Mesothelial cell of epicardium (in vitro differentiated cells): ENCODE data around the gene SPINK4. TPM values are rescaled to one million over a fixed set of nuclear protein-coding genes. Genes with fewer than 3 reads are reported as not detected.
A peak's percentile ranks its signal among the peaks of the same experiment; 100 is the strongest.

Experiments used
- DNase-seq, 2 experiments: peaks; one replicate each; pipeline ENCODE4 v3.0.0; 2021; ENCODE audit warnings: low spot score in 2 of 2; ENCODE audit not compliant: unreplicated experiment in 2 of 2
- H3K27ac Mint-ChIP-seq: 2 replicates; pipeline ENCODE4 v1.8.0; 2021; ENCODE audit warnings: mixed read lengths
- H3K27me3 Mint-ChIP-seq: 2 replicates; pipeline ENCODE4 v1.8.0; 2021; ENCODE audit warnings: low read depth, mixed read lengths
- H3K36me3 Mint-ChIP-seq: 2 replicates; pipeline ENCODE4 v1.8.0; 2021; ENCODE audit warnings: mixed read lengths
- H3K4me1 Mint-ChIP-seq: 2 replicates; pipeline ENCODE4 v1.8.0; 2021; ENCODE audit warnings: mixed read lengths
- H3K4me3 Mint-ChIP-seq: 2 replicates; pipeline ENCODE4 v1.8.0; 2021; ENCODE audit warnings: mild to moderate bottlenecking, moderate library complexity, mixed read lengths
- H3K9me3 Mint-ChIP-seq: 2 replicates; pipeline ENCODE4 v1.8.0; 2021; ENCODE audit warnings: mixed read lengths
- total RNA-seq: library from RNA; stranded (reverse); gene quantifications from 3 replicates; pipeline ENCODE4 v1.2.1, GENCODE V29; 2021
- TF ChIP-seq, protein P1 (sequence below): fragments of 200-600 bp; sonication (generic); IDR thresholded peaks from one replicate; pipeline ENCODE4 v1.5.0; 2021; ENCODE audit warnings: antibody characterized with exemption; ENCODE audit not compliant: unreplicated experiment

The SPINK4 gene
- total RNA-seq, 1 donor from 2014 or later: not detected

DNA sequence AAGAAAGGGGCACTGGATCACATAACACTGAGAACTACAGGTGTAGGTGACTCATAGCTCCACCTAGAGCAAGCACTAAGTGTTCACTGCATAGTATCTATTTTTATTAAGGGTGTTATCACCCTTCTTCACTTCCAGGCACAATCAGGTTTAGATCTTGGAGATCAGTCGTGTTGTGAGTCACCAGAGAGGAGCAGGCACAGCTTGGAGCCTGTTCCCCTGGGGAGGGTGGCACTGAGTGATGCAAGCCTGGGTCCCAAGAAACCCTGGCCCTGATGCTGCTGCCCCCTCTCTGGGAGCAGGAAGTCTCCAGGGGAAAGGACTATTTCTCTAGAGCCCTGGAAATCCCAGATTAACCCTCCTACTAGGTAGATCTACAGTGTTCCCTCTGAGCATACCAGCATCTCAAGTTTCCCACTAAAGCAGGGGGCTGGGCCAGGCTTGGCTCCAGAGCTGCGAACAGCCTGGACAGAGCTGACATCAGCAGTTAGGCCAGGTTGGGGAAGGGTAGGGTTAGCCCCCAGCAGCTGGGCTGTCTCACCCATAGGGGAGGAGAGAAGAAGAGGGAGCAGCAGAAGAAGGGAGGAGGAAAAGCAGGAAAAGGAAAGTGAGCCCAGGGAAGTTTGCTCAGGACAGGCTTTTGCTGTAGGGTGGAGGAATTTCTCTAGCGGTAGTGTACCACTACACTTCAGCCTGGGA is 28.1 kb upstream of the SPINK4 start:
- TF ChIP-seq, protein P1, sequence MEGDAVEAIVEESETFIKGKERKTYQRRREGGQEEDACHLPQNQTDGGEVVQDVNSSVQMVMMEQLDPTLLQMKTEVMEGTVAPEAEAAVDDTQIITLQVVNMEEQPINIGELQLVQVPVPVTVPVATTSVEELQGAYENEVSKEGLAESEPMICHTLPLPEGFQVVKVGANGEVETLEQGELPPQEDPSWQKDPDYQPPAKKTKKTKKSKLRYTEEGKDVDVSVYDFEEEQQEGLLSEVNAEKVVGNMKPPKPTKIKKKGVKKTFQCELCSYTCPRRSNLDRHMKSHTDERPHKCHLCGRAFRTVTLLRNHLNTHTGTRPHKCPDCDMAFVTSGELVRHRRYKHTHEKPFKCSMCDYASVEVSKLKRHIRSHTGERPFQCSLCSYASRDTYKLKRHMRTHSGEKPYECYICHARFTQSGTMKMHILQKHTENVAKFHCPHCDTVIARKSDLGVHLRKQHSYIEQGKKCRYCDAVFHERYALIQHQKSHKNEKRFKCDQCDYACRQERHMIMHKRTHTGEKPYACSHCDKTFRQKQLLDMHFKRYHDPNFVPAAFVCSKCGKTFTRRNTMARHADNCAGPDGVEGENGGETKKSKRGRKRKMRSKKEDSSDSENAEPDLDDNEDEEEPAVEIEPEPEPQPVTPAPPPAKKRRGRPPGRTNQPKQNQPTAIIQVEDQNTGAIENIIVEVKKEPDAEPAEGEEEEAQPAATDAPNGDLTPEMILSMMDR: no peak
- Mint-ChIP-seq H3K27ac (peak overlapping the region; percentile 87), H3K4me1 (peaks cover 34% of the 10 kb centered on the region), H3K9me3 (no peaks in the 10 kb centered on the region), H3K27me3 (no peaks in the 10 kb centered on the region), H3K4me3 (no peak overlapping the region), H3K36me3 (no peaks in the 10 kb centered on the region)
- no peak for DNase-seq

DNA sequence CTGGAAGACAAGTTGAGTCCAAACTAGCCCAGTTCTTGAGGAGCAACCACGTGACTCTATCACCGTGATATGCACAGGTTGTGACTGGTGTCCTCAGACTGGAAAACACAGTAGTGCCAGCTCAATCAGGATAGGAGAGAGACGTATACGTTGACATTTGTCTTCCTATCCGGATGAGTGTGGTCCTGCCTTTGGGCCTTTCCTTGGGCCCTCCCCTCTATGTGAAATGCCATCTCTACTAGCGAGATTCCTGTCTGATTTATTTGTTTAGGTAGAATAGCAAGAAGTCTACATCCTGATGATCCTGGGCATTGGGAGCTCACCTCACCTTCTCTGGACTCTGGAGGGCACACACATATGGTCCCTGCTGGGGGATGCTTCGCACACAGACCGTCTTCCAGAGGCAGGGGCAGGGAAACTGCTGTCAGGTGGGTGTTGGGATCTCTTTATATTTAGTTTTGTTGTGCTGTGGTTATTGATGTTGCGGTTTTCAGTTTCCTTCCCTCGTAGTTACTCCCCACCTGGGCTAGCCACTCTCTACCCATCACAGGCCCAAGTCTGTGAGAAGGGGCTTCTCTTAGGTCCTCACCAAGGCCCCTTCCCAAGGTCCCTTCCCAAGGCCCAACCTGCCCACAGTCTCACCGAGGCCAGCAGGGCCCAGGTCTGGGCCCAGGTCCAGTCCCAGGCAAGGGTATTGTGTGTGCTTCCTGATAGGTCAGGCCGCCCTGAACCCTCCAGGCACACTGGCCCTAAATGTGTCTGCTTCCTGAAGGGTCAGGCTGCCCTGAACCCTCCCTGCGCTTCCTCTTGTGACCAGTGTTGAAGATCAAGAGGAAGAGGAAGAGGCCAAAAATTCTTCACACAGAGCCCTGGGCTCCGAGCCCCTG is 19.0 kb upstream of the SPINK4 start:
- TF ChIP-seq, protein P1: no peak
- Mint-ChIP-seq H3K36me3 (no peaks in the 10 kb centered on the region), H3K27me3 (no peaks in the 10 kb centered on the region), H3K27ac (no peak overlapping the region), H3K4me1 (peaks cover 10% of the 10 kb centered on the region), H3K4me3 (no peak overlapping the region), H3K9me3 (no peaks in the 10 kb centered on the region)
- DNase-seq: no peak

DNA sequence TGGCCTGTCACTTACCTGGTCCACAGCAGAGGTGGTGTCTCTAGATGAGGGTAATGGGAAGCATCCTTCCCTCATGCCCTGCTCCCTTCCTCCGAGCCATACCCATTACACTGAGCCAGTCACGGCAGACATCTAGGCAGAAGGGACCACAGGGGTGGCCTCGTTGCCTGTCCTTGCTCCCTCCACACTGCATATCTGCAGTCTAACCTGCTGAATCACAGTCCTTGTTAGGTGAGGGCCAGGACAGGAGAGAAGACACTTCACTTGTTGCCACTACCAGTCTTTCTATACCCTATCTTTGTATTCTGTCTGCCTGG is 18.4 kb upstream of the SPINK4 start:
- Mint-ChIP-seq H3K4me3 (no peak overlapping the region), H3K27me3 (no peaks in the 10 kb centered on the region), H3K4me1 (peaks cover 10% of the 10 kb centered on the region), H3K9me3 (no peaks in the 10 kb centered on the region), H3K36me3 (no peaks in the 10 kb centered on the region), H3K27ac (no peak overlapping the region)
- no peak for DNase-seq
- TF ChIP-seq, protein P1: no peak

DNA sequence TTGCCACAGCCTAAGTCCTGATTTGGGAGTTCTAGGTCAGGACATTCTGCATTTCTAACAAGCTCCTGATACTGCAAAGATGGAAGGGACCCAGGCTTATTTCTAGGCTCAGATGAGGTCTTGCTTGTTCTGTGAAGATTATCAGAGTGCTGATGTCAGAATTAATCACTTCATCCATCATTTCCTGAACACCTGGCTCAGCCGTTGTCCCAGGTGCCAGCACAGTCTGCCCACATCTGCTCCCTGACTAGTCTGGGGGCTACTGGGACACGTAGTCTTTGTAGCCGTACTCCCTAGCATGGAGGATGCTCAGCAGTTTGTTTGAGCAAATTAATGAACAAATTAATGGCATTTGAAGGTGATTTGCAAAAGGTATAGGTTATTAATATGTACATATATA is 17.9 kb upstream of the SPINK4 start:
- Mint-ChIP-seq H3K9me3 (no peaks in the 10 kb centered on the region), H3K27me3 (no peaks in the 10 kb centered on the region), H3K36me3 (no peaks in the 10 kb centered on the region), H3K4me3 (no peak overlapping the region), H3K4me1 (peaks cover 10% of the 10 kb centered on the region), H3K27ac (no peak overlapping the region)
- TF ChIP-seq, protein P1: no peak
- no peak for DNase-seq

DNA sequence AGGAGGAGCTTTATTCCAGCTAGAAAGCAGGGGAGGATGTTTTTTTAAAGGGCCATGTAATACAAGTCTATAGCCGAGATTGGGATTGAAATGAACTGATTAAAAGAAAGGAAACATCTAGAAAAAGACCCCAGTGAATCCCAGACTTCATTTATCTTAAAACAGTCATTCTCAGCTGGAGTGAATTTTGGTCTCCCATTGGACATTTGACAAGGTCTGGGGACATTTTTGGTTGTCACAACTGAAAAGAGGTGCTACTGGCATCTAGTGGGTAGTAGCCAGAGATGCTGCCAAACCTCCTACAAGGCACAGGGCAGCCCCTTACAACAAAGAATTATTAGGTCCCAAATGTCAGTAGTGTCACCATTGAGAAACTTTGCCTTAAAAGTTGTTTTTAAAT is 16.3 kb upstream of the SPINK4 start:
- Mint-ChIP-seq H3K4me3 (no peak overlapping the region), H3K9me3 (no peaks in the 10 kb centered on the region), H3K4me1 (peaks cover 10% of the 10 kb centered on the region), H3K27me3 (no peaks in the 10 kb centered on the region), H3K36me3 (no peaks in the 10 kb centered on the region), H3K27ac (peak overlapping the region; percentile 11)
- TF ChIP-seq, protein P1: no peak
- DNase-seq: no peak
